ENCODE data around the gene MFSD6.

DNA sequence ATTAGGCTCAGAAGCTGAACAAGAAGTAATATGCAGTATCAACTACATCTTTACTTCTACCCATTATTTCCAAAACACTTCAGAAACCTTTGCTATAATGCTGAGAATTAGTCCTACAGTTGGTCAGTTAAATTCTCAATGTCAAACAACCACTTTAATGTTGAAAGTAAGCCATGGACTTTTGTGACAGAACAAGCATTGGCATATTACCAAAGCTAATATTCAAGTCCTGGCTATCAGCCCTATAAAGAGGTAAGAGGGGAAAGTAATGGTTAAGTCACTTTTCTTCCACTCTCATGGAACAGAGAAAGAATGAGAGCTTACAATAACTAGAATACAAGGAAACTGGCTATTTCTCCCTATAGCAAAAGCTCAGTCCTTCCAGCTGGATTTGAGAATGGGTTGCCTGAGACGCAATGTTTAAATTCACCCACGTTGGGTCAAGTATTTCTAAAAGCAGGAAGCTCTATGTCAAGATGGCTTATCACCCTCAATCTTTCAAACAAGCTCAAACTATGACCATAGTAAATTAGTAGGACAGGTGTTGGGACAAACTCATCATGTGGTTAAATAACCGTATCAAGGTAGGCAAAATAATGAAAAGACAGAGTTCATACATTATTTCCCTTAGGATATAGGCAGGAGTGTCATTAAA is 31.4 kb upstream of the MFSD6 start:
- TF ChIP-seq, protein P1, sequence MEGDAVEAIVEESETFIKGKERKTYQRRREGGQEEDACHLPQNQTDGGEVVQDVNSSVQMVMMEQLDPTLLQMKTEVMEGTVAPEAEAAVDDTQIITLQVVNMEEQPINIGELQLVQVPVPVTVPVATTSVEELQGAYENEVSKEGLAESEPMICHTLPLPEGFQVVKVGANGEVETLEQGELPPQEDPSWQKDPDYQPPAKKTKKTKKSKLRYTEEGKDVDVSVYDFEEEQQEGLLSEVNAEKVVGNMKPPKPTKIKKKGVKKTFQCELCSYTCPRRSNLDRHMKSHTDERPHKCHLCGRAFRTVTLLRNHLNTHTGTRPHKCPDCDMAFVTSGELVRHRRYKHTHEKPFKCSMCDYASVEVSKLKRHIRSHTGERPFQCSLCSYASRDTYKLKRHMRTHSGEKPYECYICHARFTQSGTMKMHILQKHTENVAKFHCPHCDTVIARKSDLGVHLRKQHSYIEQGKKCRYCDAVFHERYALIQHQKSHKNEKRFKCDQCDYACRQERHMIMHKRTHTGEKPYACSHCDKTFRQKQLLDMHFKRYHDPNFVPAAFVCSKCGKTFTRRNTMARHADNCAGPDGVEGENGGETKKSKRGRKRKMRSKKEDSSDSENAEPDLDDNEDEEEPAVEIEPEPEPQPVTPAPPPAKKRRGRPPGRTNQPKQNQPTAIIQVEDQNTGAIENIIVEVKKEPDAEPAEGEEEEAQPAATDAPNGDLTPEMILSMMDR (IDR thresholded peaks at IDR 0.05): no peak
- TF ChIP-seq POLR2A (IDR thresholded peaks at IDR 0.05): no peak
